SK-N-MC (cell line): ENCODE data around the gene TMEM220.

ENCODE experiments used
- DNase-seq: peaks from one replicate; pipeline ENCODE4 v3.0.0-alpha.2; 2011; ENCODE audit warnings: low read depth, low spot score
- H3K27ac ChIP-seq: fragments of 200-600 bp; sonication (generic); 2 replicates; pipeline ENCODE4 v1.5.1; 2016; ENCODE audit warnings: mixed run types
- H3K36me3 ChIP-seq: fragments of 200-600 bp; sonication (generic); 2 replicates; pipeline ENCODE4 v1.6.1; 2017; ENCODE audit warnings: antibody characterized with exemption, low read length, mixed read lengths; ENCODE audit not compliant: insufficient read depth
- H3K4me3 ChIP-seq: fragments of 200-600 bp; sonication (generic); 2 replicates; pipeline ENCODE4 v1.5.1; 2016
- H3K9ac ChIP-seq: fragments of 200-600 bp; sonication (generic); 2 replicates; pipeline ENCODE4 v1.8.0; 2017; ENCODE audit warnings: mixed run types, mixed read lengths; ENCODE audit not compliant: insufficient read length
- H3K9me3 ChIP-seq: fragments of 200-600 bp; sonication (generic); 2 replicates; pipeline ENCODE4 v1.6.1; 2017; ENCODE audit warnings: low read depth, mild to moderate bottlenecking, antibody characterized with exemption, low read length, moderate library complexity, mixed read lengths
- EZH2 ChIP-seq: fragments of 200-600 bp; sonication (generic); IDR thresholded peaks from one replicate; pipeline ENCODE4 v1.6.1; 2017; ENCODE audit warnings: antibody characterized with exemption
- FOXP2 ChIP-seq: optimal IDR thresholded peaks from 2 replicates; pipeline ENCODE3; 2011; ENCODE audit warnings: mild to moderate bottlenecking, moderate library complexity; ENCODE audit not compliant: insufficient read depth; ENCODE audit errors: extremely low read length, control extremely low read depth
- POLR2AphosphoS5 ChIP-seq: IDR thresholded peaks from 2 replicates; pipeline ENCODE4 v1.6.1; 2012; ENCODE audit warnings: mild to moderate bottlenecking, low read depth, low read length, borderline replicate concordance

Gene TMEM220

DNA sequence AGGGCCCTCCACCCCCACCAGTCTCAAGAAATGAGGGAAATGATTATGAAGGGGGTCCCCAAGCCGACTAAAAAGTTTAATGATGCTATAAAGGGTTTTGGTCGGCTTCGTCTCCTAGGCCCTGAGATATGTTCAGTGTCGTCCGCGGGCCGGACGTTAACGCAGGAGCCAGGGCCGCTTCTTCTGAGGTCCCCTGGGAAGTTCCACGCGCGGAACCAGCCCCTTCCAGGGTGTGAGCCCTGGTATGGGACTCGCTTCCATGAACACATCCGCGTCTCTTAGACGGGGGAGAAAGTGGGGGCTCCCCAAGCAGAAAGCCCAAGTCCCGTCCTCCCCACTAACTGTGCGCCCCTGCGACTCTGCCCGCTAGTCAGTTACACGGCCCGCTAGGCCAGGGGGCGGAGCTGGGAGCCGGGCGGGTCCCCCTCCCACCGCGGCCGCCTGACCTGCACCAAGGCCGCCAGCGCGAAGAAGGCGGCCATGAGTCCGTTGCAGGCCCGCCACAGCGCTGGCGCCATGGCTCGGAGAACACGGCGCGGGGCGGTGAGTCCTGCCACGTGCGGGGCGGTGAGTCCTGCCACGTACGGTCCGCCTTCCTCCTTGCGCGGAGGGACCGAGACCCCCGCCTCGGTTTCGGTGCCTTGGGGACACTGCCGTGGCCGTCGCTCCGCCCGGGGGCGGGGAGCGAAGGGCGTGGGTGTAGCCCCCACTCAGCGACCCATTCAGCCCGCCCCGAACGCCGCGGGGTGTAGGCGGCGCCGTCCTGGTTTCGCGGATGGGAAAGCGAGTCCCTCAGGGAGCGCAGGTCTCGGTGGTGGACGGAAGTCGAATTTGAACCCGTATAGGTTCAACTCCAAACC is at the start of gene TMEM220:
TSS of gene TMEM220 (minus strand) at position 690 of the 860 bp plus-strand sequence. CDS start at position 518, 172 bp downstream.
- no peak for TF ChIP-seq FOXP2
- TF ChIP-seq POLR2AphosphoS5: peak; percentile 15; the same call in 1 of the 2 replicates
- Histone ChIP-seq H3K27ac (peak within 1 kb of the TSS; percentile 99), H3K9me3 (no peaks in the 10 kb centered on the region), H3K36me3 (peaks cover 9% of the 10 kb centered on the region; the same call in 1 of the 2 replicates), H3K4me3 (peak within 1 kb of the TSS; percentile 86), H3K9ac (peak within 1 kb of the TSS; percentile 77)
- DNase-seq: no peak

DNA sequence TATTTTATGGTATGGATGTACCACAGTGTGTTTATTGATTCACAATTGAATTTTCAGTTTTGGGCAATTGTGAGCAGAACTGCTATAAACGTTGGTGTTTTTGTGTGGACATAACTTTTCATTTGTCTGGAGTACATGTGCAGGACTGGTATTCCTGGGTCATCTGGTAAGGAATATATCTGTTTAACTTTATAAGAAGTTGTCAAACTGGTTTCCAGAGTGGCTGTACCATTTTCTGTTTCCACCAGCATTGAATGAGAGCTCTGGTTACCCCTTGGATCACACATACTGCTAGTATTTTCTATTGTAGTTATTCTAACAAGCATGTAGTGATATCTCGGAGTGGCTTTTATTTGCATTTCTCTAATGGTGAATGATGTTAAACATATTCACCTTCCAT is 49.8 kb upstream of the TMEM220 start:
- Histone ChIP-seq H3K36me3 (no peaks in the 10 kb centered on the region), H3K9me3 (no peaks in the 10 kb centered on the region), H3K27ac (no peak overlapping the region), H3K9ac (no peak overlapping the region), H3K4me3 (no peak overlapping the region)
- DNase-seq: no peak
- TF ChIP-seq FOXP2: no peak
- no peak for TF ChIP-seq EZH2
- TF ChIP-seq POLR2AphosphoS5: no peak

DNA sequence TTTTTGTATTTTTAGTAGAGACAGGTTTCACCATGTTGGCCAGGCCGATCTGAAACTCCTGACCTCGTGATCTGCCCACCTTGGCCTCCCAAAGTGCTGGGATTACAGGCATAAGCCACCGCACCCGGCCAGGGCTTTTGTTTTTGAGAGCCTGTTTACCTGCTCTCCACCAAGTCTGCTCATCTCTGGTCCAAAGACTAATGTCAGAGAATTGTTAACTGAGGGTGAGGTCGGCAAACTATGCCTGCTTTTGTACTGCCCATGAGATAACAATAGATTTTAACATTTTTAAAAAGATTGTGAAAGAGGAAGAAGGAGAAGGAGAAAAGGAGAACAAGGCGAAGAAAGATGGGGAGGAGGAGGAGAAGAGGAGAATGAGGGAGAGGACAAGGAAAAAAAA is 48.1 kb upstream of the TMEM220 start:
- Histone ChIP-seq H3K4me3 (no peak overlapping the region), H3K9me3 (no peaks in the 10 kb centered on the region), H3K27ac (no peak overlapping the region), H3K36me3 (no peaks in the 10 kb centered on the region), H3K9ac (no peak overlapping the region)
- no peak for DNase-seq
- TF ChIP-seq EZH2 (no peak), POLR2AphosphoS5 (no peak), FOXP2 (no peak)

DNA sequence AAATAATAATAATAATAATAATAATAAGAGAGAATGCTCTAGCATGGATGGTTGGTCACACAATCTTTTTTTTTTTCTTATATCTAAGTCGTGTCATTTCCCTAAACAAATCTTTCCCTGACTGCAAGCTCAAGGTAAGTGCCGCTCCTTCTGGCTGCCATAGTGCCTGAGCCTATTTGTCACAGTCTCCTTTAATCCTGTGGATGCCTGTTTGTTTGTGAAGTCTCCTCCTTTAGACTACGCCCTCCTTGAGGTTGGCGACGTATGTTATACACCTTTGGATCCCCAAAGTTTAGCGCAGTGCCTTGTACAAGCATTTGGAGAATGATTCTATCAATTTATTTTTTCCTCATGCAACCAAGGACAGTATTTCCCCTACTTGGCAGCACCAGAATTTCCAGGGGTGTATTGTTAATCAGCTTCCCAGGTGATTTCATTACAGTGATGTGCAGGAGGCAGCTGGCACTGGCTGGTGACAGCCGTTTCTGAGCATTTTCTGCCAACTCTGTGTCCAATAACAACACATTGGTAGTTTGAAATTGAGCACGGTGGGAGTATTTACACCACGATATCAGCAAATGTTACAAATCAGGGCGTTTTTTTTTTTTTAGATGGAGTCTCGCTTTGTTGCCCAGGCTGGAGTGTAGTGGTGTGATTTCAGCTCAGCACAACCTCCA is 47.4 kb upstream of the TMEM220 start:
- no peak overlapping the region for H3K27ac ChIP-seq
- no peak for DNase-seq
- H3K9ac ChIP-seq: no peak overlapping the region
- H3K4me3 ChIP-seq: no peak overlapping the region
- H3K36me3 ChIP-seq: no peaks in the 10 kb centered on the region
- TF ChIP-seq FOXP2: no peak
- no peak for TF ChIP-seq EZH2
- TF ChIP-seq POLR2AphosphoS5: no peak
- H3K9me3 ChIP-seq: no peaks in the 10 kb centered on the region

DNA sequence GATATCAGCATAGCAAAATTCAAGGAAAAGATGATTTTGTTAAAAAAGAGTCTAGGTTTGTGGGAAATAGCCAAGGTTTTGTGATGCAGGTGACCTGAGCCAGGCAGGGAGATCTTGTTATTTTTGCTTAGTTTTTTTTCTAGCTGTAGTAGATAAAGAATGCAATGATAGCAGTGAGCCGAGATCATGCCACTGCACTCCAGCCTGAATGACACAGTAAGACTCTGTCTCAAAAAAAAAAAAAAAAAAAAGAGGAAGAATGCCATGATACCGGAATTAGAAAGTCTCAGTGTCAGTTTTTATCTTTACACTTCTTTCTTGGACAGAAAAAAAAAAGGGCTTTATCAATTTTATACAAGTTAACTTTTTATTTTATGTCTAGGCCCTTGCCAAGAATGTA is 46.6 kb upstream of the TMEM220 start:
- DNase-seq: no peak
- no peaks in the 10 kb centered on the region for H3K9me3 ChIP-seq
- no peak overlapping the region for H3K4me3 ChIP-seq
- no peak overlapping the region for H3K9ac ChIP-seq
- no peak overlapping the region for H3K27ac ChIP-seq
- no peak for TF ChIP-seq POLR2AphosphoS5
- H3K36me3 ChIP-seq: no peaks in the 10 kb centered on the region

DNA sequence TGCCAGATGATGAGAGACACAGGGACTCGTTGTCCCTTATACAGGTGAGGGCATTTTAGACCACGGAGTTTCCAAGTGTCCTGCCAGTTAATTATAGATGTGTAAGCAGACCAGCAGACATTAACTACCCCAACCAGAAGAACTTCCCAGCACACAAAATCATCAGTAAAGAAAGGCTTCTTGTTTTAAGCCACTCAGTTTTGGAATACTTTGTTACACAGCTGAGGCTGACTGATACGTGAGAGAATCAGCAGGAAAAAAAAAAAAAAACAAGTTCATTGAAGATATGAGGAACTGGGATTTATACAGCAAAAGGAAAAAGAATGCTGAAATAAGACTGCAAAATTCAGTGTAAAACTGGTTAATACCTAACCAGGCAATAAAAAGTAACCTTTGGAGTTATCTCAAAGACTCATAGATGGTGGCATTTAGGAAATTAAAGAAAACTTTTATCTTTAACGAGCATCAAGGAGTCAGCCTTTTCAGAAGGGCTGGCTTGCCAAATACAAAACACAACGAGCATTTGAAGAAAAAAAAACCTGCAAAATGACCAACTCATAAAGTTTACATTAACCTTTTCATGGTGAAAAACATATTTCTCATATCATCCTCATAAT is 46.0 kb upstream of the TMEM220 start:
- H3K9ac ChIP-seq: no peak overlapping the region
- H3K4me3 ChIP-seq: no peak overlapping the region
- no peaks in the 10 kb centered on the region for H3K36me3 ChIP-seq
- no peaks in the 10 kb centered on the region for H3K9me3 ChIP-seq
- no peak for TF ChIP-seq POLR2AphosphoS5
- TF ChIP-seq FOXP2: no peak
- no peak for TF ChIP-seq EZH2
- DNase-seq: no peak
- no peak overlapping the region for H3K27ac ChIP-seq

DNA sequence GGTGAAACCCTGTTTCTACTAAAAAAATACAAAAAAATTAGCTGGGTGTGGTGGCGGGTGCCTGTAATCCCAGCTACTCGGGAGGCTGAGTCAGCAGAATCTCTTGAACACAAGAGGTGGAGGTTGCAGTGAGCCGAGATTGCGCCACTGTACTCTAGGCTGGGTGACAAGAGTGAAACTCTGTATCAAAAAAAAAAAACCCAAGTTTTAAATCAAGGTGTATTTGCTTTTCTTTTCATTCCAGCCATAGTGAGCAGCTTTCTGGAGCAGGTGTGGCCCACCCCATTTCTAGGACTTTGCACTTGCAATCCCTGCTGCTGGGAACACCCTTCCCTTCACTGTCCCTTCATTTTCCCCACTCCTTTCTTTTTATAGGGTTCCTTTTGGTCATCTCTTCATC is 45.2 kb upstream of the TMEM220 start:
- no peak for DNase-seq
- Histone ChIP-seq H3K27ac (no peak overlapping the region), H3K4me3 (no peak overlapping the region), H3K36me3 (no peaks in the 10 kb centered on the region), H3K9me3 (no peaks in the 10 kb centered on the region), H3K9ac (no peak overlapping the region)
- TF ChIP-seq POLR2AphosphoS5: no peak
- TF ChIP-seq FOXP2: no peak
- no peak for TF ChIP-seq EZH2

DNA sequence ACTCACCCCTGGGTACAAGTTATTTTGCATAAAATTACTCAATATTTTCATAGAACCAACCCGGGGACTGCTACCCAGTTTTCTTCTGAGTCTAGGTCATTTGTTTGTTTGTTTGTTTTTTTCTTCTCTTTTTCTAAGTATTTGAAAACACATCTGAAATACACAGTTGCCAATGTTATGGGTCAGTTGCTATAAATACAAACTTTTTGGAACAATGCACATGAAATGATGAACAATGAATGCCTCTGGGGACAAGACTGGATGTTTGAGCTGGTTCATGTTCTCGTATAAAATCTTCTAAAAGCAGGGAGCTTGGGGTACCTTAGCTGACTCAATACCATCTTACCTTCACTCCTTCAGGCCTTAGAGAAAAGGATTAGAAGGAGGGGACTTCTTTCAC is 43.6 kb upstream of the TMEM220 start:
- no peak for TF ChIP-seq POLR2AphosphoS5
- no peak for TF ChIP-seq EZH2
- no peak for TF ChIP-seq FOXP2
- no peaks in the 10 kb centered on the region for H3K9me3 ChIP-seq
- no peak overlapping the region for H3K9ac ChIP-seq
- no peaks in the 10 kb centered on the region for H3K36me3 ChIP-seq
- H3K27ac ChIP-seq: peak overlapping the region; percentile 82; the same call in 1 of the 2 replicates
- H3K4me3 ChIP-seq: peak overlapping the region; percentile 51
- no peak for DNase-seq
